Measurements from ENCODE around the gene ACAD11.

The ACAD11 gene

DNA sequence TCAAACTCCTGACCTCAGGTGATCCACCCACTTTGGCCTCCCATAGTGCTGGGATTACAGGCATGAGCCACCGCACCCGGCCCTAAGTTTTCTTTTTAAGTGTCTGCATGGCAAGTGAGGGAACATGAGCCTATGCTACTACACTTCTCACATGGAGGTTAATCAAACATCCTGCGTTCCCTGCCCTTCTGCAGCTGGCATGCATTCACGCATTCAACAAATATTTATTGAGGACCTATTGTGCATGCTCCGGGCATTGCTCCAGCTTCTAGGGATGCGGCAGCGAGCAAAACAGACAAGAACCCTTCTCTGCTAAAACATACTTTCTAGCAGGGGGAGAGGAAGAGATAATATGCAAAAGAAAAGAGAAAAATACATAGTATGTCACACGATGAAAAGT lies 105.2 kb downstream of the ACAD11 start:
- no peak for DNase-seq (ENCODE audit: low read depth, low spot score)

DNA sequence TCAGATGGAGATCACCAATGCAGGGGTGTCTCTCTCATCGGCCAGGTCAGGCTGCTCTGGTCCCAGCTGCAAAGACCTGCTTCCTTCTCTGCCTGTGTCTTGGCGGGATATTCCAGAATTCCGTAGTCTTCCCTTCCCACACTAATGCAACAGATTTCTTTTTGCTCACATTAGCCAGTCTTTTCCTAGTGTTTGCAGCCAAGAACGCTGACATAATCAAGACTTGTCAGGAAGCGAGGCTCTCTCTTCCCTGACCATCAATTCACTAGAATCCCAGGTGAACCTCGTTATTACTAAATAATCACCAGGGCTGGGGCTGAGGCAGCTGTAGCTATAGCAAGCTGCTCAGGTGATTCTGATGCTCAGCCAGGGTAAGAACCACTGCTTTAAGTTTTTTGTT lies 105.8 kb downstream of the ACAD11 start:
- no peak for DNase-seq (ENCODE audit: low read depth, low spot score)

DNA sequence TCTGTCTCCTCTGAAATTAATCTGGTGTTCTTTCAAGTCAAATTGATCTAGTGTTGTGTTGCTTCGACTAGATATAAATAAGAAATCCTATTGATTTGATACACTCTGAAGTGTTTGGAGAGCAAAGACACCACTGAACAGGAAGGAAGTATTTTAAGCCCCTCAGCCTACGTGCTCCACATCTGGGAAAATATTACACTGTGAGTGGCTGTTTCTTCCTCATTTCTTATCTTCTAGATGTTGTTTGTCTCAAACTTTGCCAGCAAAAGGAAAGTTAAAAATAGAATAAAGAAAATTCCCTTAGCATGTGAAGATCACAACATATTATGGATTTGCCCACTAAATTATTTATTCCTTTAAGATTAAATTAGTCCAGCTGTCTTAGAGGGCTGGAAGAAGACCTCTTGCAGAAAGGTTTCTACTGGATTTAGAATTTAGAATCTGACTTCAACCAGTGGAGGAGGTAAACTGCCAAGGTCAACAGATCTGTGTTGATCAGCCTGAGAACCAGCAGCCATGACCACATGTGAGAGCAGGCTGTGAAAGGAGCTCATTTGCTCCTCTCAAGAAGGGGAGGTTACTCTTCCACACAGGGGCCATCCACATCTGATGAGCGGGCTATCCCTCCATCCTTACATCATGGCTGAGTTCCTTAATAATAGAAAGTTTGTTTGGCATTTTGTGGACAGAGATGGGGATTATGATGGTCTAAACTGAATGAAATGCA lies 108.9 kb downstream of the ACAD11 start:
- DNase-seq (ENCODE audit: low read depth, low spot score), result no peak

DNA sequence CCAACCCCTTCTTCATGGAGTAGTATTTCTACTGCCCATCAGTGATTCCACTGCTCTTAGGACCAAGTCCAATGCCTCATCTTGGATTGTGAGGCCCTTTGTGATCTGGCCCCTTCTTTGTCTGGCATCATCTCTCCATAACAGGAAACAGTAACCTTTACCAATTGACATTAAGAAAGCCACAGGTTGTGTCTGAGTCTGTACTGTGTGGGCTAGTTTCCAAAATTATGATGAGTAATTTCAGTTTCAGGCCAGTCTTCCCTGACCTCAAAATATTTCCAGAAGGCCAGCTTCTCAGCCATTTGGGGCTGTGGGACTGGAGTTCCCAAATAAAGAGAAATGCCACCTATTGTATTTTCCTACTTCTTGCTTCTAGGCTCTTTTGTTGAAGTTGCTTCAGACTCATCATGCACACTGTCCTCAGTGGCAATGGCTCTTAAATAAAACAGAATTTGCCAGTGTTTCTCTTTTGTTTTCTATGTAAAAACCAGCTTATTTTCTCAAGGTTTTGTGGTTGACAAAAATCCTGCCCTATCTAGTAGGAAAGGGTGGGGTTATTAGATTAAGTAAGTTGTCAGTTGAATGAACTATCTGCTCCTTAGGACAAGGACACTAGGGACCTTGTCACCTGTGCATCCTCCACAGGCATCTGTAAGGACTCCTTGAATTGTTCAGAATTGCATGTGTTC lies 109.6 kb downstream of the ACAD11 start:
- DNase-seq (ENCODE audit: low read depth, low spot score), result no peak

DNA sequence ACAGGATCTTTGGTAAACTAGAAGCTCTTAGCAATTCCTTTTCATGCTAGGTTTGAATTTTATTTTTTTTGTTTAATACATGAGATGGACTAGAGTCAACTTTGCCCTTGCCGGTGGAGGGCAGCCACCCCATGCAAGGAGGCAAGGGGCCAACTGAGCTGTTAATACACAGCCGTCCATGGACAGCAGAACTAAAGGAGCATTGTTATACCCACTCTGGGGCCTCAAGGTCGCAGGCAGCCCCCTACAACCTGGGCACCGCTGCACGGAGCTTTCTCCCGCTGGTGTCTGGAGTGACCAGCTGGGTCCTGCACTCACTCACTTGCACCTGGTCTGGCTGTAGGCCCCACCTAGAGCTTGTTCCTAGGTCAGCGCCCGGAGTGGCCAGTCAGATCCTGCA lies 110.4 kb downstream of the ACAD11 start:
- DNase-seq (ENCODE audit: low read depth, low spot score), result no peak

DNA sequence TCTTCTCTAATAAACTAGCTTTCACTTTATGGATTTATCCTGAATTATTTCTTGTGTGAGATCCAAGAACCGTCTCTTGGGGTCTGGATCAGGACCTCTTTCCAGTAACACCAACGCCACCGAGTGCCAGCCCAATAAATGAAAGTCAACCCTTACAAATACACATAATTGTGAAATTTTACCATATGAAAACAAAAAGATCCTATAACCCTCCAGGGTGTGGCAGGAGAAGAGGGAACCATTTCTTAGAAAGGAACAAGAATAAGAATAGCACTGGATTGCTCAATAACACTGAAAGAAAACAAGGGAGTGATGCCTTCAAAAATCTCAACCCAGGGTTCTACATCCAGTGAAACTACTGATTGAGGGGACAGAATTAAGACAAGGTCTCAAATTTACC lies 114.1 kb downstream of the ACAD11 start:
- no peak for DNase-seq (ENCODE audit: low read depth, low spot score)

DNA sequence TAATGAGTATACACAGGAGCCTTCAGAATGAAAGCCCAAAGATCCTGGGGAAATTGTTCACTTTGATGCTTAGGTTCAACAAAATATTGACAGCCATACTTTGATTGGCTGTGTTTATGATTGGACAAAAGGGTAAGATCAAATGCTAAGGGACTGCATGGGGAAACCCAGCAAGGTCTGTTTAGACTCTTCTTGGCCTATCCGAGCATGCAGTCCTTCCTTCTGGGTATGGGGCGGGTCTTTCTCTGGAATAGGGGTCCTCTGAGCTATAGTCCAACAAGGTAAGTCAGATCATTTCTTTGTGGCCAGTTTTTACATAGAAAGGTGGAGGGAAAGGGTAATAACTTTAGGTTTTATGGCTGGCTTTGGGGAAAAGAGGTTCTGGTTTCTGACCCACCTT lies 115.5 kb downstream of the ACAD11 start:
- no peak for DNase-seq (ENCODE audit: low read depth, low spot score)

DNA sequence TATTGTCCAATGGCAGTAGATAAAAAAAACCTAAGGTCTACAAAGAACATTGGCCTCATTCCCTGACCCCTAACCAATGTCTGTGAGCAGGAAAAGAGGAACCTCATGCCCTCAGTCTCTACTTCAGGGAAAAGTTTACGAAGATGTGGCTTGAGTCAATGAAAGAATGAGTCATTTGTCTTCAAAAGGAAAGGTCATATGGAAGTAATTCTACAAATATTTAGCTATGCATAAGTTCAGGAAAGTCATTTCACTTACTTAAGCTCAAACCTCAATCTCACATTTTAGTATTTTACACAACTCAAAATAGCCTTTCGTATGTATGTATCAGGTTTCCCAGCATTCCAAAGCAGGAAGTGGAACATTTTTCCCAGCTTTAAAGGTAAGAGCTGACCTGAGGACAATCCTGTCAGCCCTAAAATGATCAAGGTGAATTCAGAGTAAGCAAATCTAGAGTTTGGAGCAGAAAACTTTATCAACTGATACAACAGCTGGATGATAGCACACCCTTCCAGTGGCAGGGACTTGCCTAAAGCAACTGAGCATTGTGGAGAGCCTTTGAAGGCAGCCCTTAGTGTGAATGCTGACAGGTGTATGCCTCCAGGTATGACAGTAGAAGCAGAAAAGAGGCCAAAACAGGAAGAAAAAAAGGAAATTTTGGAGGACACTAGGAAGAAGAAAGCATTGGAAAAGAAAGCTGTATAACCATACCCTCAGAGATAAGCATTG lies 116.4 kb downstream of the ACAD11 start:
- DNase-seq (ENCODE audit: low read depth, low spot score), result no peak

DNA sequence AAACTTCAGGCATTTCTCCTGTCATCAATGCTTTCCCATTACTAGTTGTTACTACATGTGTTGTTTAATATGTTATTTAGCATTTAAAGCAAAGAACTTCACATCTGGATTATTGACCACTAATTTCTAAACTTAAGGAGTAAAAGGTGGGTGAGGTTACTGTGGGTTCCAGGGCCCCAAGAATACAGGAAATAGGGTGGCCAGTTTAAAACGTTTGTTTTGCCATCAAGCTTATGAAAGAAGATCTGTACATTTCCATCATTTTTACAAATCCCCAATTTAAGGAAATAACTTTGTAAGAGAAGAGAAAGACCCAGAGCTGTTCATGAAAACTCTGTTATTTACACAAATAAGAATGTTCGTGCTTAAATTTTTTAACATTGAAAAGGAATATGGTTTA lies 117.0 kb downstream of the ACAD11 start:
- no peak for DNase-seq (ENCODE audit: low read depth, low spot score)

DNA sequence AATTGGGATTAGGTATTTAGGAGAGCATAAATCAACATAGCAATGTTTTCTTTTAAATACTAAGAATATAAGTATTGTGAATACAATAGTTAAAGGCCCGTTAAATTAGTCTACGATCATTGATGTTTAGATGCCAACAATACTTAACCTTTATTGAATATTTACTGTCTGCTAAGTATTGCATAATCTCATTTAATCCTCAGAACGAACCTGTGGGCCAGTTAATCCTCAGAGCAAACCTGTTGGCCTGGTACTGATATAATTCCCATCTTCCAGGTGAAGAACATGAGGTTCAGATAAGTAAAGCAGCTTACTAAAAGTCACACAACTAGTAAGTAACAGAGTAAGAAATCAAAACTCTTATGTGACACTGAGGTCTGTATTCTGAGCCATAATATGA lies 119.9 kb downstream of the ACAD11 start:
- DNase-seq (ENCODE audit: low read depth, low spot score), result no peak

DNA sequence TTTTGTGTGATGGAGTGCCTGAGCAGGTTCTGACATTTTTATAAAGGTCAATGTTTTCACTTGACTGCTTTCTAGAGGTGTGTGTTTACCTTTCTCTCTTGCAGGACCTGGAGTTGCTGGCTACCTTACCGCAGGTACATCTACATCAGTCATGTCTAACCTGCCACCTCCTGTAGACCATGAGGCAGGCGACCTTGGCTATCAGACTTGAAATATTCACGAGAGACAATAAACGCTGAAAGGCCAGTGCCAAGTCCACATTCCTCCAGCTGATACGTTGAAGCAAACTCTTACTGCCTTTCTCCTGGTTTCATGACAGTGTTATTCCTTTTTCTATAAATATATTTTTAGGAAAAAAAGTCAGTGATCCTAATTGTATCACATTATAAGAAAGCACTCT lies 121.5 kb downstream of the ACAD11 start:
- no peak for DNase-seq (ENCODE audit: low read depth, low spot score)

DNA sequence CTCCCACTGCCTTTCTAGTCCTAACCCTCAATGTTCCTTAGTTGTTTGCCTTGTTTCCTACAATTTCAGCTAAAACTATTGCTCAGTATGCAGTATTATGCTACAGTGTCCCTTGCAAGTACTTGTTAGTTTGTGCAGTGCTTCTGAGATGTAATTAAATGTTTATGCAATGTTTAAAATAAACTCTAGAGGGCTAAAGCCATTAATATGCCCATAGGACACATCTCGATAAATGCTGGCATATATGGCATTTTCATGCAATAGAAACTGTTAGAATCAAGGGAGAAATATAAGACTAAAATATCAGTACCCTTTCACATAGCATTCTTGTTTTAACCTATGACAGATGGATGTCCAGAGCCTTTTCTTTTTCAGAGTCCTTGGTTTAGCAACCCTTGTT lies 122.3 kb downstream of the ACAD11 start:
- no peak for DNase-seq (ENCODE audit: low read depth, low spot score)

DNA sequence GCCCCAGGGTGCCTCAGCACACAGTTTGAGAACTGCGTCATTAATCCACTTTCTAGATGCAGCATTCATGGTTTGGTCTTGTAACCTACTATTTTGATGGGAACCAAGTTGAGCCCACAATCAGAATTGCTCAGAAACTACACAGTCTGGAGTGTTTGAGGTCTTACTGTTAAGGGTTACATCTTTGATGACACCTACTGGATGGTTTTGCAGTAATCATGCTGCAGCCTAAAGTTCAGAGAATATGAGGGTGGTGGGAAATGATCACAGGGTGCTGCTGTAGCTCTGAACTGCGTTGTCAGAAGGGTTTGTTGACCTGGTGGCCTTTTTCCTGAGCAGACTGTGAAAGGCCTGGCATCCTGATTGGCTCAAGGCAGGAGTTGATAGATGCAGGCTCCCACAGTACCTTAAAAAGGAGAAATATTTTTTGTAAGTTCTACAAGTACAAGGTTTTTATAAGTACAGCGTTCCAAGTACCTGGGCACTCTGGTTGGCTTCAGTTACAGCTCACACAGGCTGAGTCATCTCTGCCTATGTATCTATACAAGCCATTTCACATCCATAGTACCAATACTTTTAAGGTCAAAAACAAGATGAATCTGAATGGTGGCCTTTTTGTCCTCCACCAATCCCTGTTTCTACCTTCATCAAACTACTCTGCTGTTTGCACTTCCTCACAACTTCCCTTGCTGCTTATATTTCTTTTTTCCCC lies 123.0 kb downstream of the ACAD11 start:
- DNase-seq (ENCODE audit: low read depth, low spot score), result no peak

DNA sequence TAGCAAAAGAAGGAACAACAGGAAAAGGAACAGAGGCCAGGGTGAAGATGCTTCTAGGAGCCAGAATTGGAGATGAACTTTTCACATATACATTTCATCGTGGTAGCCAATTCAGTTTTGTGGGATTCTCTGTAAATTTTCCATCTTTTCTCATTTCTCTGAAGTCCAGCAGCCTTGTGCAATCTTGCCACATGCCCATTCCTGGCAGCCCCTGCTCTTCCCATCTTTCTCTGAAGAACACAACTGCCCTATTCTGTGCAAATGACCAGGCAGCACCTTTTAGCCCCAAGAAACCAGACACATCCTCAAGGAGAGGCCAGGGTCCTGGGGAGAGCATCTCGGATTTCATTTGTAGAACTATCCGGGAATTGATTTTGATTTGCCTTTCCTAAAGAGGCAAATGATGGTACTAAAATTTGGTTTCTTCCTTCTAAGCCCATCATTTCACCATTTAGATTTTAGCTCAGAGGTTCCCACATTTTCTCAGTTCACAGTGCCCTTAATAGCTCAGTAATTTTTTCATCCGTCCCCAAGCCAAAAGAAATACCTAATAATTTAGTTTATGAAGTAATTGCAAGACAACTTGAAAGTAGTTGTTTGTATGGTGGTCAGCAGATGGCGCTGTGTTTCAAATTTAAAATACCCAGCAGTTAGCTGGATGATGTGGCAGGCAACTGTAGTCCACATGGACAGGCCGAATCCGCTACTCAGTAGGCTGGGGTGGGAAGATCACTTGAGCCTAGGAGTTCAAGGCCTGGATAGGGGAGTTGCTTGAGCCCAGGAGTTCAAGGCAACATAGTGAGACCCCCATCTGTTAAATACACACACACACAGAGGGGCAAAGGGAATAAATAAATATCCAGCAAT lies 123.8 kb downstream of the ACAD11 start:
- peak; percentile 29 for DNase-seq (ENCODE audit: low read depth, low spot score)

DNA sequence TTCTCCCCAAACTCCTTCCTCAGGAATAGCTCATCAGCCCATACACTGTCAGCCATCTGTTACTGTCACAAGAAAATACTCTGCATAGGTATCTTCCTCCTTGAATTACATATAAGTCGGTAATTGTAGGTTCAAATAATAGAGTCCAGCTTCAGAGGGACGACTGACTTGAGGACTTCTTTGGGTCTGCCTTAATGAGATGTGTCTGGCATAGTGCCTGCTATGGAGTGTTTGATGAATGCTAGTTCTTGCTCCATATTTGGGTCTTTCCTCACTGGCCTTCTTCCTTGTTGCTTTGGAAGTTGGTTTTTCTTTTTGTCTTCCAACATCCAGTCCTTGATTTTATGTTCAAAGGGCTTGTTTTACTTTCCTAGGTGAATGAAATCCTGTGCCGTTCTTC lies 129.0 kb downstream of the ACAD11 start:
- no peak for DNase-seq (ENCODE audit: low read depth, low spot score)

DNA sequence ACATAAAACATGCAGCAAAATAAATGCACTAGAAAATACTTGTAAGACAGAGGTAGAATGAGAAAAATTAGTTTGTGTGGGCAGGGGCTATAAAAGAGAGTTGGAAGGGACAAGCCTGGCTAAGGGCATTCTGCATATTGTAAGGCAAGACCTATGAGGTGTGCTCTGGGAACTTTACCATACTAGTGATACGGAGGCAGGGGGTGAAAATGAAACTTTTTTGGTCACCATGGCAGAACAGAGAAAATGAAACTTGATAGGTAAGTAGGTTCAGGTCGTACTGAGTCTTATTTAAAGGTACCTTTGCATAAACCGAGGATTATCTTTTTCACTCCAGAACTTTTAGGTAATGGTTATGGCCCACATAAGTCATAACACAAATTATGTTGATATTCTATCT lies 137.3 kb downstream of the ACAD11 start:
- no peak for DNase-seq (ENCODE audit: low read depth, low spot score)

DNA sequence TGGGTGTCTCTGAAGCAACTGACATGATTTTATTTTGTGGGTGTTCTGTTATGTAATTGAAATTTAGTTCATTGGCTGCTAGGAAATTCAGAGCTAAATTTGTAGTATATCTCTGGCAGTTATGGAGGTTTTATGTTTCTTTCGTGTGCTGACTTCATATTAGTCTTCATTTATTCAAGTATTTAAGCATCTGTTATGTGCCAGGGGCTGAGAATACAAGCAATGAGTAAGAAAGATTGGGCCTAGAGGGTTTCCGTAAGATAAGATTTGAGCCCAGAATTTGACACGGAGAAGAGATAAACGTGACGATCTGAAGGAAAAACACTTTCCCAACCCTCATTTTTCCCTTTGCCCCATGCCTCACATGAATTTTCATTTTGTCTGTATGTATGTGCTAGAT lies 137.7 kb downstream of the ACAD11 start:
- DNase-seq (ENCODE audit: low read depth, low spot score), result no peak

DNA sequence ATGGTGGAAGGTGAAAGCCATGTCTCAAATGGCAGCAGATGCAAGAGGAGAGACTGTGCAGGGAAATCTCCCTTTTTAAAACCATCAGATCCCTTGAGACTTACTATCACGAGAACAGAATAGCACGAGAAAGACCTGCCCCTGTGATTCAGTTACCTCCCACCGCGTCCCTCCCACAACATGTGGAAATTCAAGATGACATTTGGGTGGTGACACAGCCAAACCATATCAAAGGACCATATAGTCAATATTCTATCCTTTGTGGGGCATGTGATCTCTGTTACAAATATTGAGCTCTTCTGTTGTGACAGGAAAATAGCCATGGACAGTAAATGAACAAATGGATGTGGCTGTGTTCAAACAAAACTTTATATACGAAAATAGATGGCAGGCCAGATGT lies 139.7 kb downstream of the ACAD11 start:
- no peak for DNase-seq (ENCODE audit: low read depth, low spot score)

DNA sequence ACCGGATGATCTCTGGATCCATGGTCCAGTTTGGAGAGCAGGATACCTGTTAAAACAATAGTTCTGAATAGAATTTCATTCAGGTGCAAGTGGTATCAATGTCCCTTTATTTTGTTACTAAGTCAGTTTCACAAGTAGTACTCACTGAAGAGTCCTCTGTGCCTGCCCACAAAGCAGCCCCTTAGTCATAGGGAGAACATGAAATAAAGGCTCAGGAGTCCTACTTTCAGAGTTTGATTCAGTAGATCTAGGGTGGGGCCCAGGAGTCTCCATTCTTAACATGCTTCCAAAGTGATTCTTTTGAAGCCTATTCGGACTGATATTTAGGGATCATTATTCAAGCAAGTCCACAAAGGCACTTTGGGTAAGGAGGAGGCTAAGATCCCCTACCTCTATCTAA lies 142.3 kb downstream of the ACAD11 start:
- DNase-seq (ENCODE audit: low read depth, low spot score), result no peak

DNA sequence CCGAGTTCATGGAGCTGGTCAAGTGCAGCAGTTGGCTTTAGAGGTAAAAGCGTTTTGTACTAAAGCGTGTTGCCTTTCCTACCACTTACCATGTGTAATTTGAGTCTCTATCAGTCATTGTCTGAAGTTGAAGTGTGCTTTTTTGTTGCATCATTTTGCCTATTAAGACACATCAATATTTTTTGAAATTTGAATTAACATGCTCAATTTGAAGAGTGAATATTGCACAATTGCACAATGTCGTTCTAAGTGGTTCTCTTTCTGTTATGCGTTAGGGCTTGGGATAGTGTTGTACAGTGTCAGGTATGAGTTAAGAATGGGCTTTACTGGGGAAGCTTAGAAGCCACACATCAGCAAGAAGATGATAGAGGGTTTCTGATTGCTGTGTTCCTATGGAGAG lies 146.6 kb downstream of the ACAD11 start:
- no peak for DNase-seq (ENCODE audit: low read depth, low spot score)

DNA sequence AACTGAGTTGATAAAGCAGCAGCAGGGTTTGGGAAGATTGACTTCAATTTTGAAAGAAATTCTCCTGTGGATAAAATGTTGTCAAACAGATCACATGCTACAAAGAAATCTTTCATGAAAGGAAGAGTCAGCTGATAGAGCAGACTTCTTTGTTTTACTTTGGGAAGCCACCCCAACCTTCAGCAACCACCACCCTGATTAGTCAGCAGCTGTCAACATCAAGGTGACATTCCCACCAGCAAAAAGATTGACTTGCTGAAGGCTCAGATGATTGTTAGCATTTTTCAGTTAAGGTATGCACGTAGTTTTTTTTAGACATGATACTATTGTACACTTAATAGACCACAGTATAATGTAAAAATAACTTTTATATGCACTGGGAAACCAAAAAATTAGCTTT lies 150.1 kb downstream of the ACAD11 start:
- DNase-seq (ENCODE audit: low read depth, low spot score), result no peak
